ENCODE measurements around the gene ASH1L. TPM values are rescaled to one million over a fixed set of nuclear protein-coding genes. Genes with fewer than 3 reads are reported as not detected.
A peak's percentile ranks its signal among the peaks of the same experiment; 100 is the strongest.

ASH1L gene
- total and polyA plus RNA-seq, 9 of the 15 experiments (the other 6 are each of a cell fraction or from before 2014, with no cell fraction given) = 2.0 to 23.3 (median 14.6) TPM

- TF ChIP-seq, protein P1, sequence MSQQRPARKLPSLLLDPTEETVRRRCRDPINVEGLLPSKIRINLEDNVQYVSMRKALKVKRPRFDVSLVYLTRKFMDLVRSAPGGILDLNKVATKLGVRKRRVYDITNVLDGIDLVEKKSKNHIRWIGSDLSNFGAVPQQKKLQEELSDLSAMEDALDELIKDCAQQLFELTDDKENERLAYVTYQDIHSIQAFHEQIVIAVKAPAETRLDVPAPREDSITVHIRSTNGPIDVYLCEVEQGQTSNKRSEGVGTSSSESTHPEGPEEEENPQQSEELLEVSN (IDR thresholded peaks at IDR 0.05; ENCODE audit: borderline replicate concordance in 1 of 2, extremely low read depth in 1 of 2, insufficient read depth in 1 of 2, insufficient read length in 1 of 2, low read depth in 1 of 2, low read length in 1 of 2, poor library complexity in 1 of 2, severe bottlenecking in 1 of 2) = no peak
- TF ChIP-seq MBD1 (CRISPR knock-in tag; IDR thresholded peaks at IDR 0.05) = peak; percentile 51; the same call in 1 of the 2 replicates
- TF ChIP-seq ZNF3 (CRISPR knock-in tag; IDR thresholded peaks at IDR 0.05) = no peak
- TF ChIP-seq ZNF668 (CRISPR knock-in tag; IDR thresholded peaks at IDR 0.05) = no peak
- no peak for TF ChIP-seq SIN3A (IDR thresholded peaks at IDR 0.05; ENCODE audit: borderline replicate concordance in 2 of 2, control insufficient read depth in 1 of 2, low read depth in 2 of 2, low read length in 2 of 2)
- no peak for TF ChIP-seq ZC3H4 (CRISPR knock-in tag; IDR thresholded peaks at IDR 0.05; ENCODE audit: borderline replicate concordance)
- TF ChIP-seq STAT5B (CRISPR knock-in tag; IDR thresholded peaks at IDR 0.05) = no peak
- TF ChIP-seq ZC3H8 (IDR thresholded peaks at IDR 0.05) = no peak
- TF ChIP-seq POLR2G (IDR thresholded peaks at IDR 0.05; ENCODE audit: low read depth, low read length) = peak; percentile 82
- no peak for TF ChIP-seq NELFE (IDR thresholded peaks at IDR 0.05; ENCODE audit: insufficient read depth, insufficient read length)
- TF ChIP-seq TGIF2 (CRISPR knock-in tag; IDR thresholded peaks at IDR 0.05) = no peak
- TF ChIP-seq MCM3 (IDR thresholded peaks at IDR 0.05) = no peak
- TF ChIP-seq, protein P2, sequence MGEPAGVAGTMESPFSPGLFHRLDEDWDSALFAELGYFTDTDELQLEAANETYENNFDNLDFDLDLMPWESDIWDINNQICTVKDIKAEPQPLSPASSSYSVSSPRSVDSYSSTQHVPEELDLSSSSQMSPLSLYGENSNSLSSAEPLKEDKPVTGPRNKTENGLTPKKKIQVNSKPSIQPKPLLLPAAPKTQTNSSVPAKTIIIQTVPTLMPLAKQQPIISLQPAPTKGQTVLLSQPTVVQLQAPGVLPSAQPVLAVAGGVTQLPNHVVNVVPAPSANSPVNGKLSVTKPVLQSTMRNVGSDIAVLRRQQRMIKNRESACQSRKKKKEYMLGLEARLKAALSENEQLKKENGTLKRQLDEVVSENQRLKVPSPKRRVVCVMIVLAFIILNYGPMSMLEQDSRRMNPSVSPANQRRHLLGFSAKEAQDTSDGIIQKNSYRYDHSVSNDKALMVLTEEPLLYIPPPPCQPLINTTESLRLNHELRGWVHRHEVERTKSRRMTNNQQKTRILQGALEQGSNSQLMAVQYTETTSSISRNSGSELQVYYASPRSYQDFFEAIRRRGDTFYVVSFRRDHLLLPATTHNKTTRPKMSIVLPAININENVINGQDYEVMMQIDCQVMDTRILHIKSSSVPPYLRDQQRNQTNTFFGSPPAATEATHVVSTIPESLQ (CRISPR knock-in tag; IDR thresholded peaks at IDR 0.05) = no peak
- no peak for TF ChIP-seq ZNF445 (CRISPR knock-in tag; IDR thresholded peaks at IDR 0.05; ENCODE audit: low read depth)
- no peak for TF ChIP-seq NCOA2 (IDR thresholded peaks at IDR 0.05; ENCODE audit: partially characterized antibody in 2 of 2)
- peak; percentile 77; the same call in 1 of the 2 replicates for TF ChIP-seq ERF (CRISPR knock-in tag; IDR thresholded peaks at IDR 0.05)
- no peak for TF ChIP-seq DIDO1 (tag; IDR thresholded peaks at IDR 0.05; ENCODE audit: low read depth)
- TF ChIP-seq C11orf30 (IDR thresholded peaks at IDR 0.05; ENCODE audit: low read depth) = no peak
- TF ChIP-seq SRSF3 (IDR thresholded peaks at IDR 0.05; ENCODE audit: insufficient read depth, low read length) = no peak
- TF ChIP-seq ZNF444 (CRISPR knock-in tag; IDR thresholded peaks at IDR 0.05) = no peak
- TF ChIP-seq KDM4B (IDR thresholded peaks at IDR 0.05; ENCODE audit: borderline replicate concordance in 2 of 2, low read depth in 1 of 2) = no peak
- no peak for TF ChIP-seq HDAC1 (IDR thresholded peaks at IDR 0.05)
- no peak for TF ChIP-seq ZNF586 (CRISPR knock-in tag; conservative IDR thresholded peaks at IDR 0.05)
- TF ChIP-seq DACH1 (IDR thresholded peaks at IDR 0.05; ENCODE audit: partially characterized antibody) = no peak
These were observed 241.7 kb downstream of the ASH1L start, which contains the start of gene RUSC1 (continued) for GRCh38 chr1:155320661-155321617.
